Measurements from ENCODE around the gene KCTD17.

The KCTD17 gene

GRCh38 chr22:37111156-37111717, 59.7 kb downstream of the KCTD17 start:
- DNase-seq: no peak

- no peak for DNase-seq
Measured at GRCh38 chr22:37112084-37112728, 60.7 kb downstream of the KCTD17 start.
